Measurements from ENCODE around the gene CPA4. TPM values are rescaled to one million over a fixed set of nuclear protein-coding genes. Genes with fewer than 3 reads are reported as not detected.
"Not testable (repeated sequence)": the region's sequence is repeated elsewhere in the genome, so short reads cannot be mapped to it uniquely, and the experiment has no call there.

The CPA4 gene
- total RNA-seq, 2 experiments from 2014 or later, result not detected

GRCh38 chr7:130297628-130298543 is 4.9 kb downstream of the CPA4 start:
- CTCF ChIA-PET, result no interaction called here

GRCh38 chr7:130298544-130299326 is 5.8 kb downstream of the CPA4 start:
- CTCF ChIA-PET, result no interaction called here

More at GRCh38 chr7:130297628-130298543, 4.9 kb downstream of the CPA4 start:
- POLR2A ChIA-PET, result no interaction called here

GRCh38 chr7:130299866-130300265 is 6.9 kb downstream of the CPA4 start:
- CTCF ChIA-PET, result no interaction called here
- POLR2A ChIA-PET, result interaction anchor here (0.7 kb wide), 1 partner anchor 35 kb away, joined by 6 read pairs; no protein-coding TSS in a partner anchor

More at GRCh38 chr7:130298544-130299326, 5.8 kb downstream of the CPA4 start:
- POLR2A ChIA-PET, result no interaction called here

- ChIA-PET POLR2A (interaction anchor here (0.6 kb wide), 1 partner anchor 115 kb away, joined by 3 read pairs; no protein-coding TSS in a partner anchor), CTCF (interaction anchor here (0.6 kb wide), 1 partner anchor 88 kb away, joined by 3 read pairs; no protein-coding TSS in a partner anchor)
These were observed 8.6 kb downstream of the CPA4 start for GRCh38 chr7:130301501-130302020.

- CTCF ChIA-PET, result no interaction called here
- POLR2A ChIA-PET, result no interaction called here
These were observed 9.7 kb downstream of the CPA4 start for GRCh38 chr7:130302649-130303048.

GRCh38 chr7:130303127-130303526 is 10.2 kb downstream of the CPA4 start:
- ChIA-PET CTCF (no interaction called here), POLR2A (no interaction called here)

GRCh38 chr7:130303551-130303950 is 10.6 kb downstream of the CPA4 start:
- CTCF ChIA-PET, result no interaction called here

GRCh38 chr7:130303982-130304381 is 11.0 kb downstream of the CPA4 start:
- POLR2A ChIA-PET, result no interaction called here
- CTCF ChIA-PET, result no interaction called here

More at GRCh38 chr7:130303551-130303950, 10.6 kb downstream of the CPA4 start:
- POLR2A ChIA-PET, result no interaction called here

- ChIA-PET POLR2A (no interaction called here), CTCF (no interaction called here)
These were observed 11.9 kb downstream of the CPA4 start for GRCh38 chr7:130304878-130305277.

GRCh38 chr7:130305433-130306042 is 12.6 kb downstream of the CPA4 start:
- POLR2A ChIA-PET, result no interaction called here
- CTCF ChIA-PET, result no interaction called here

- ChIA-PET CTCF (interaction anchor here (0.6 kb wide), 1 partner anchor 30 kb away, joined by 3 read pairs; no protein-coding TSS in a partner anchor), POLR2A (no interaction called here)
These were observed 17.0 kb downstream of the CPA4 start for GRCh38 chr7:130309986-130310385.

- POLR2A ChIA-PET, result no interaction called here
- CTCF ChIA-PET, result no interaction called here
These were observed 21.3 kb downstream of the CPA4 start for GRCh38 chr7:130314305-130314704.

- CTCF ChIA-PET, result no interaction called here
- POLR2A ChIA-PET, result no interaction called here
These were observed 26.6 kb downstream of the CPA4 start for GRCh38 chr7:130319541-130319940.

- CTCF ChIA-PET, POLR2A ChIA-PET: not testable (repeated sequence)
These were observed 28.7 kb downstream of the CPA4 start for GRCh38 chr7:130321542-130322229.

GRCh38 chr7:130322615-130323014 is 29.7 kb downstream of the CPA4 start:
- ChIA-PET POLR2A (no interaction called here), CTCF (no interaction called here)

- ChIA-PET POLR2A (no interaction called here), CTCF (no interaction called here)
These were observed 31.5 kb downstream of the CPA4 start for GRCh38 chr7:130324306-130324943.

GRCh38 chr7:130329681-130330080 is 36.7 kb downstream of the CPA4 start:
- CTCF ChIA-PET, result no interaction called here
- POLR2A ChIA-PET, result no interaction called here

- CTCF ChIA-PET, result no interaction called here
- POLR2A ChIA-PET, result no interaction called here
These were observed 39.5 kb downstream of the CPA4 start for GRCh38 chr7:130332259-130333053.
